Breast epithelium (tissue), 4 donors: Measurements from ENCODE around the gene EBF3. TPM values are rescaled to one million over a fixed set of nuclear protein-coding genes. Genes with fewer than 3 reads are reported as not detected.

ENCODE experiments used
- DNase-seq, 2 donors: peaks; one replicate each; pipeline ENCODE4 v3.0.0-alpha.2; 2019; ENCODE audit warnings: low spot score in 2 of 2
- H3K27ac ChIP-seq, 2 donors: fragments of 200-600 bp; sonication (generic) in 1 of 2; one replicate each; pipeline ENCODE4 v1.5.1; 2016 to 2019; ENCODE audit warnings: mild to moderate bottlenecking in 1 of 2
- H3K27me3 ChIP-seq, 2 donors: fragments of 200-600 bp; sonication (generic) in 1 of 2; one replicate each; pipeline versions ENCODE4 v1.5.1 to v1.6.0; 2017 to 2019; ENCODE audit warnings: control low read depth in 1 of 2, mild to moderate bottlenecking in 1 of 2
- H3K36me3 ChIP-seq: fragments of 200-600 bp; one replicate; pipeline ENCODE4 v1.5.1; 2019
- H3K4me1 ChIP-seq, 2 donors: fragments of 200-600 bp; sonication (generic); one replicate each; pipeline ENCODE4 v1.5.1; 2016 to 2019; ENCODE audit warnings: control low read depth in 1 of 2
- H3K4me3 ChIP-seq, 3 donors: fragments of 200-600 bp; sonication (generic); 1 replicate in 2 of 3; 2 replicates in 1 of 3; pipeline ENCODE4 v1.5.1; 2016 to 2019; ENCODE audit warnings: mild to moderate bottlenecking in 3 of 3, moderate library complexity in 2 of 3
- H3K9me3 ChIP-seq, 2 donors: fragments of 200-600 bp; sonication (generic) in 1 of 2; one replicate each; pipeline ENCODE4 v1.5.1; 2016 to 2019; ENCODE audit warnings: control low read depth in 1 of 2
- POLR2A ChIP-seq: fragments of 450-650 bp; IDR thresholded peaks from one replicate; pipeline ENCODE4 v1.6.1; 2016; ENCODE audit warnings: antibody characterized with exemption, mild to moderate bottlenecking, moderate library complexity
- POLR2AphosphoS5 ChIP-seq, 3 donors: sonication (generic); formaldehyde crosslinking; IDR thresholded peaks; one replicate each; pipeline ENCODE4 v1.6.1; 2017; ENCODE audit warnings: antibody characterized with exemption in 3 of 3
- intact Hi-C: fragments of 100-400 bp; cut with DNase I; formaldehyde crosslinking; loops from one replicate; pipeline ENCODE4 v1.15.1; 2023; ENCODE audit warnings: low total_unique reads
- total RNA-seq, 3 donors: library from RNA; depleted of rRNA; stranded (reverse); fragments of >200 nt; gene quantifications; one replicate each; pipeline ENCODE4 v1.1.0, GENCODE V29; 2016
- TF ChIP-seq, protein P1 (sequence below), 3 donors: fragments of 450-650 bp; IDR thresholded peaks; one replicate each; pipeline ENCODE4 v1.5.1; 2016 to 2017; ENCODE audit warnings: antibody characterized with exemption in 3 of 3, mild to moderate bottlenecking in 3 of 3, moderate library complexity in 3 of 3

EBF3 gene
- total RNA-seq, 3 donors from 2014 or later: 4.2 to 28.0 (median 6.6) TPM

DNA sequence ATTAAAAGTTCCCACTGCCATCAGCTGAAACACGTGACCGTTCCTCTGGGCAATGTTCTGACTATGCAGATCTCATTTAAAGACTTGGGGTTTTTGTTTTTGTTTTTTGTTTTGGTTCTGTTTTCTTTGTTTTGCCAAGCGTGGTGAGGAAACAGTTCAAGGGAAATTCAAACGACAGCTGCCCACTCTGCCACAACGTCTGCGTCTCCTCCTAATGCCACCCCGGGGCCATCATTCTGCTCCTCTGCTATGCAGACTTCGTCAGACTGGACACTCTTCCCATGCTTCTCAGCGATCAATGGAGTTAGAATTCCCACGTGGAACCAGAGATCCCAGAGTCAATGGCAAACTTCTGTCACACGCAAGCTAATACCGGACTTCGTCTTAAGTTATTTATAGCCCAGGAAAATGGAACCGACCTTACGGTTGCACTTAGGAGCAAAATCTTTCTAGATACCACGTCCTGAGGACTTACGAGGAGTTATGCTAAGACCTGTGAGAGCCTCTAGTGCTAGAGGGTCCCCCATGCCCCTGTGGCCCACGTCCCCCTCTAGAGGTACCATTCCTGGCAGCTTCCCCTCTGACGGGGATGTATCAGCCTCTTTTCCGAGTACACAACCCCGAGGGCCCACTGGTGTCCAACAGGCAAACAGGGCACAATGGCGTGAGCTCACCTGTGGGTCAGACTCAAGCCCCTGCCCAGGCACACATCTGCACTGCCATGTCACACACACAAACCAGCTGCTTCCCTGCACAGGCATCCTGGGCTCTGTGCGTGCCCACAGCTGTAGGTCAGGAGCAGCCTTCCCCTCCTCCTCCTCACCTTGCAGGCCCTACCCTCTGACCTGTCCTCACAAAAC is 24.4 kb downstream of the EBF3 start:
- H3K36me3 ChIP-seq: no peaks in the 10 kb centered on the region
- no peaks in the 10 kb centered on the region for H3K9me3 ChIP-seq
- intact Hi-C loops: no loop called here
- TF ChIP-seq, protein P1, sequence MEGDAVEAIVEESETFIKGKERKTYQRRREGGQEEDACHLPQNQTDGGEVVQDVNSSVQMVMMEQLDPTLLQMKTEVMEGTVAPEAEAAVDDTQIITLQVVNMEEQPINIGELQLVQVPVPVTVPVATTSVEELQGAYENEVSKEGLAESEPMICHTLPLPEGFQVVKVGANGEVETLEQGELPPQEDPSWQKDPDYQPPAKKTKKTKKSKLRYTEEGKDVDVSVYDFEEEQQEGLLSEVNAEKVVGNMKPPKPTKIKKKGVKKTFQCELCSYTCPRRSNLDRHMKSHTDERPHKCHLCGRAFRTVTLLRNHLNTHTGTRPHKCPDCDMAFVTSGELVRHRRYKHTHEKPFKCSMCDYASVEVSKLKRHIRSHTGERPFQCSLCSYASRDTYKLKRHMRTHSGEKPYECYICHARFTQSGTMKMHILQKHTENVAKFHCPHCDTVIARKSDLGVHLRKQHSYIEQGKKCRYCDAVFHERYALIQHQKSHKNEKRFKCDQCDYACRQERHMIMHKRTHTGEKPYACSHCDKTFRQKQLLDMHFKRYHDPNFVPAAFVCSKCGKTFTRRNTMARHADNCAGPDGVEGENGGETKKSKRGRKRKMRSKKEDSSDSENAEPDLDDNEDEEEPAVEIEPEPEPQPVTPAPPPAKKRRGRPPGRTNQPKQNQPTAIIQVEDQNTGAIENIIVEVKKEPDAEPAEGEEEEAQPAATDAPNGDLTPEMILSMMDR (IDR thresholded peaks at IDR 0.05): no peak
- TF ChIP-seq POLR2A (no peak), POLR2AphosphoS5 (IDR thresholded peaks at IDR 0.05) (no peak)
- no peak overlapping the region for H3K4me3 ChIP-seq
- no peaks in the 10 kb centered on the region for H3K4me1 ChIP-seq
- DNase-seq: peak in 1 of 2 donors; percentile 9
- H3K27me3 ChIP-seq: peaks cover 0 to 3% of the 10 kb centered on the region in 2 donors
- H3K27ac ChIP-seq: no peak overlapping the region

DNA sequence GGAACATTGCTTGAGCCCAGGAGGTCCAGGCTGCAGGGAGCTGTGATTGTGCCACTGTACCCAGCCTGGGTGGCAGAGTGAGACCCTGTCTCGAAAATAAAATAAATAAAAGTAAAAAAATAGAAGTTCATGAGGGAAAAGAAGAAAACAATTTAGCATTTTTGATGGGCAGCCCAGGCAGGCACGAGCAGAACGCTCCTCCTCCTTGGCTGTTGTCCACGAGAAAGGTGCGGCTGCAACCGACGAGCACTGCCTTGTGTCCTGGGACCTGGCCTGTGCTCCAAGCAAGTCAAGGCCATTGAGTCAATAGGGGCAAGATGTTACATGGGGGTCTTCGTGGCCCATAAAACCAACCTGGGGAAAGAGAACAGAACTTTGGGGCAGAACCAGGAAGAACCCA is 25.6 kb downstream of the EBF3 start:
- no peaks in the 10 kb centered on the region for H3K36me3 ChIP-seq
- no peak overlapping the region for H3K4me3 ChIP-seq
- no peaks in the 10 kb centered on the region for H3K4me1 ChIP-seq
- intact Hi-C loops: no loop called here
- peak in 1 of 2 donors; percentile 19 for DNase-seq
- no peaks in the 10 kb centered on the region for H3K9me3 ChIP-seq
- TF ChIP-seq POLR2AphosphoS5 (IDR thresholded peaks at IDR 0.05) (no peak), POLR2A (no peak)
- TF ChIP-seq, protein P1 (IDR thresholded peaks at IDR 0.05): no peak
- no peaks in the 10 kb centered on the region for H3K27me3 ChIP-seq
- H3K27ac ChIP-seq: no peak overlapping the region

DNA sequence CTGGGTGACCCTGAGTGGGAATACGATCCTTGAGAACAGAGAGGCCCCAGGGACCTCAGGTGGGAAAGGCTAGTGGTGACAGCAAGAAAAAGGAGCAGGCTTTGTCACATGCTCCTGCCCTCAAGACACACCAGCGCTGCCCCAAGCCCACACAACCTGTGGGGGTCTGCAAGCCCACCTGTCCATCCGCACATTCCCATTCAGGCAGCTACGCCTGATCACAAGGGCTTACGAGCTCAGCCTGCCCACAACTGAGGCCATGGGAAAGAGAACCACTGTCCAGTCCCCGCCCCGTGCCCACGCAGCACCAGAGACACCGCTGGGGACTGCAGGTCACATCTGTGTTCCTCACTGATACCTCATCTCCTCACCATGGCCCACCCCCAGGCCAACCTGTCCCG is 26.7 kb downstream of the EBF3 start:
- H3K9me3 ChIP-seq: no peaks in the 10 kb centered on the region
- H3K4me1 ChIP-seq: no peaks in the 10 kb centered on the region
- H3K27me3 ChIP-seq: no peaks in the 10 kb centered on the region
- TF ChIP-seq, protein P1 (IDR thresholded peaks at IDR 0.05): no peak
- TF ChIP-seq POLR2AphosphoS5 (IDR thresholded peaks at IDR 0.05): no peak
- TF ChIP-seq POLR2A: no peak
- DNase-seq: peak in 1 of 2 donors; percentile 28
- H3K36me3 ChIP-seq: no peaks in the 10 kb centered on the region
- intact Hi-C loops: no loop called here
- H3K4me3 ChIP-seq: no peak overlapping the region
- no peak overlapping the region for H3K27ac ChIP-seq

DNA sequence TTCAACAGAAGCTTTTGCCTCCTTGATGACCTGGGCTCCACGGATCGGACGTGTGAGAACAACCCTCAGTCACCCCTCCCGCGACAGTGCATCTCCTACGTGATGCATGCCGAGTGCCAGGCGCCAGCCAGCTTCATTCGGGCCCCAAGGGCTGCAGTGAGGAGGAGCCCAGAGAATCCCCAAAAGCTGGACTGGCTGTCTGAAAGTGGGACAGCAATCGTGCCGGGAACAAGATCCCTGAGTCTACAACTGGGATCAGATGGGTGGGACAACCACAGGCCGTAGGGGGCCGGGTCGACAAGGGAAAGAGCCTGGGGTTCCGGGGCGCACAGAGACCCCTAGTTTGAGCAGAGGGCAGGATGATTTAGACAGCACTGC is 27.2 kb downstream of the EBF3 start:
- no peaks in the 10 kb centered on the region for H3K36me3 ChIP-seq
- intact Hi-C loops: no loop called here
- no peak overlapping the region for H3K4me3 ChIP-seq
- H3K27me3 ChIP-seq: no peaks in the 10 kb centered on the region
- no peak for TF ChIP-seq POLR2AphosphoS5 (IDR thresholded peaks at IDR 0.05)
- TF ChIP-seq, protein P1 (IDR thresholded peaks at IDR 0.05): no peak
- TF ChIP-seq POLR2A: no peak
- no peak overlapping the region for H3K27ac ChIP-seq
- DNase-seq: no peak
- H3K4me1 ChIP-seq: no peaks in the 10 kb centered on the region
- no peaks in the 10 kb centered on the region for H3K9me3 ChIP-seq

DNA sequence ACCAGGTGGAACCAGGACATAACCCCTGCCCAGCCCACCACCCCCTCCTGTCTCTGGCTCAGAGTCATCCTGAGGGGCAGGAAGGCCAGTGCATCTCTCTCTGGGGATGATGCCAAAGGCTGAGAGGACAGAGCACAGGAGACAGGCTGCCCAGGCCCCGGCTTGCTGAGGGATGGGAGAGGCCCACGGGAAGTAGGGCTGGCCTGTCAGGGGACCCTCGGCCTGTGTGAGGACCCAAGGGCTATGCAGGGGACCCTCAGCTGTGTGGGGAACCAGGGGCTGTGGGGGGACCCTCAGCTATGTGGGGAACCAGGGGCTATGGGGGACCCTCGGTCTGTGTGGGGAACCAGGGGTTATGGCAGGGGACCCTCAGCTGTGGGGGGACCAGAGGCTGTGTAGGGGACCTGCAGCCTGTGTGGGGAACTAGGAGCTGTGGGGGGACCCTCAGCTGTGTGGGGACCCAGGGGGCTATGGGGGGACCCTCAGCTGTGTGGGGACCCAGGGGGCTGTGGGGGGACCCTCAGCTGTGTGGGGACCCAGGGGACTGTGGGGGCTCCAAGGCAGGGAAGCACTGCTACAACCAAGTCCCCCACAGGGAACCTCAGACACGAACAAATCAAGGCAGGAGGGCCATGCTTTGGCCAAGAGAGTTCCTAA is 27.7 kb downstream of the EBF3 start:
- TF ChIP-seq POLR2AphosphoS5 (IDR thresholded peaks at IDR 0.05) (no peak), POLR2A (no peak)
- TF ChIP-seq, protein P1 (IDR thresholded peaks at IDR 0.05): no peak
- peak in 1 of 2 donors; percentile 35 for DNase-seq
- Histone ChIP-seq H3K4me1 (no peaks in the 10 kb centered on the region), H3K27me3 (no peaks in the 10 kb centered on the region), H3K36me3 (no peaks in the 10 kb centered on the region), H3K4me3 (no peak overlapping the region), H3K9me3 (no peaks in the 10 kb centered on the region), H3K27ac (no peak overlapping the region)
- intact Hi-C loops: no loop called here
